HG02943 (cell line): ENCODE data around the gene TGDS.

Experiments used
- ATAC-seq: cut with Tn5 transposase; IDR thresholded peaks from one replicate; pipeline ENCODE4 v1.9.1; 2021; ENCODE audit warnings: mild to moderate bottlenecking, low read depth, moderate library complexity; ENCODE audit not compliant: unreplicated experiment

Gene TGDS

DNA sequence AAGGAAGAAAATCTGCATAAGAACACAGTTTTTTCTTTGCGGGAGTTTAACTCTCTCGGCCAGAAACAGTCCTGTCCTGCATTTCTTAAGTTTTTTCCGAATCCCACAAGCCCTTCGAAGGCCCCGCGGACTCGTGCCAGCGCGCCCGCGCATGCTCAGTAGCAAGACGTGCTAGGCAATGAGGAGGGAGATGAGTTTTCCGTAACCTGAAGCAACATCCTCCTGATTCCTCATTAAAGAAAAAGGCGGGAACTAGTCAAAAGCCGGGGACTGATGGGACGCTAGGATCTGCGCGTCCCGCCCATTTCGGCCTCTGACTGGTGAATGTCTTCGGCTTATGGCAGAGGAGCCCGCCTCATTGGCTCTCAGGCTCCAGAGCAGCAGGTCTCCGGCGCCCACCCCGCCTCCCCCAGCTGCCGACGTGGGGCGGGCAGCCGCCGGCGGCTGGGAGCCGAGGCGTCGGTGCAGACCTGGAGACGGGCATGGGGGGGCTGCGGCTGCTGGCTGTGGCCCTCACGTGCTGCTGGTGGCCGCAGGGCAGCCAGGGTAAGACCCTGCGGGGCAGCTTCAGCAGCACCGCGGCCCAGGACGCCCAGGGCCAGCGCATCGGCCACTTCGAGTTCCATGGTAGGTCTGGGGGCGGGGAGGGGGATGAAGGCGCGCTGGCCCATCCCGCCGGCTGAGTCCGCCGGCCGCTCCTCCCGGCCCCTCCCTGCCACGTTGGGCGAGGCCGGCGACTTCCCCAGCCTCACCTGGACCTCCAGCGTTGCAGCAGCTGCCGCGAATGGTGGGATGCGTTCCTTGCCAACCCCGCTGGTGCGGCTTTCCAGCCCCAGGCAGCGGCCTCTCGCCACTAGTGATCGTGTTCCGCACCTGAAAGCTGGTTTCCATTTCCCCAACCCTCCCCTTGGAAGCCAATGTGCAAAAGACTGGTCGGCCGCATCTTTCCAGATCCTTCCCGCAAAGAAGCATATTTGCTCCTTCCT, 5.8 kb upstream of the TGDS start, which contains the start of gene GPR180:
Gene GPR180, plus strand, starts transcription at position 412 of the 986 bp plus-strand sequence. Its CDS starts 71 bp downstream, at position 483.
- ATAC-seq = peak; percentile 100

DNA sequence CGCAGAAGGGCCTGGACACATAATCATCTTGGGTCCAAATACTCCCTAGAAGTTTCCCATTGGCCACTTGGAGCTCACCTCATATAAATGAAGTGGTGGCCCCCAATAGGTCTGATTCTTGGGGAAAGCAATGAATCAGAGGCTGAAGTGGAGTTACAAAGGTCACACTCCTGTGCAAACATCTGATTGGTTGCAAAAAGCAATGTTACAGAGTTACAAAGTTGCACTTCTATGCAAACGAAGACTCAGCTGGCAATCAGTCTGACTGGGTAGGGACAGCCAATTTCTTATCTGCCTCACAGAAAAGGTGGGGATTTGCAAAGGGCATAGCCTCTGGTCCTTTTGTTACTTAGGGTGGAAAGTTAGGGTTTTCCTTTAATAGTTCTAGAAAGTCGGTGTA, 3.9 kb upstream of the TGDS start:
- no peak for ATAC-seq

- no peak for ATAC-seq
These were observed 2.3 kb upstream of the TGDS start for GRCh38 chr13:94598281-94598680.

DNA sequence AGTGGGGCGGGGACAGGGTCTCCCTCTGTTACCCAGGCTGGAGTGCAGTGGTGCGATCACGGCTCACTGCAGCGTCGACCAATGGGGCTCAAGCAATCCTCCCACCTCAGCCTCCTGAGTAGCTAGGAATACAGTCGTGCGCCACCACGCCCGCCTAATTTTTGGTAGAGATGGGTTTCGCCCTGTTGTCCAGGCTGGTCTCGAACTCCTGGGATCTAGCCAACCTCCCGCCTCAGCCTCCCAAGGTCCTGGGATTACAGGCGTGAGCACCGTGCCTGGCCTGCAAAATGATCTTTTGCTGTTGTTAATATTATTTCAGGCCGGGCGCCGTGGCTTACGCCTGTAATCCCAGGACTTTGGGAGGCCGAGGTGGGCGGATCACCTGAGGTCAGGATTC, 621 bp upstream of the TGDS start:
- ATAC-seq = no peak

DNA sequence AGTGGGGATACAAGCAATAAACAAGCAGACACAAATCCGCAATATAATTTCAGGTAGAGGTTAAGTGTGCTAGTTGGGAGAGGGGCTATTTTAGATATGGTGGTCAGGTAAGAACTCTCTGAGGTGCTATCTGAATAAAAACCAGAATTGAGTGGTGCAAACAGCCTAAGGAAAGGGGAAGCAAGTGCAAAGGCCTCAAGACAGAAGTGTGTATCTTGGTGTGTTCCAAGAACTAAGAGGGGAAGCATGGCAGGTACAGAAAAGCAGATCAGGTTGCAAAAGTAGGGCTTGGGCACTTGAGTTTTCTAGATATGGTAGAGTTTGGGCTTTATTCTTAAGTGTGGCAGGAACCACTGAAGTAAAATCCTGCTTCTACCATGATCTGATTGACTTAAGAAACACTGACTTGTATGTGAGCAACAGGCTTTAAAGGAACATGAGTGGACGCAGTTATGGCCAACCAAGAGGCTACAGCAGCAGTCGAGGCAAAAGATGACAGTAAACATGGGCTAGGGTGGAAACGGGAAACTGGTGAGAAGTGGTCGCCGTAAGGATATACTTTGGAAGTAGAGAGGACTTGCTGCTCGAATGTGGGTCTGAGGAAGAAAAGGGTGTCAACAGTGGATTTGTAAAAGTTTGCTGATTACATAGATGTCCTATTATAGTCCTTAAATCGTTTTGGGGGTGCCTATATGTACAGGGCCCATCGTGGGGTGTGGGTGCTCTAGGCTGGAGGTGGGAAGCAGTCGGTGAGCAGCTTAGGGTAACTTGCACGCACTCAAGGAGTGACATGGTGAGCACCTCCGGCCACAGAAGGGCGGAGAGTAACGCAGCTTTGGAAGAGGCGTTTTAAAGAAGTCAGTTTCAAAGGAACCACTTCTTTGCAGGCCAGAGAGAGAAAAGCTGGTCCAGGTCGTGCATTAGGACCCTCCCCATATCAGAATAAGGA, 677 bp downstream of the TGDS start:
- ATAC-seq = peak; percentile 62

- ATAC-seq = no peak
These were observed 5.2 kb downstream of the TGDS start for GRCh38 chr13:94590744-94591143.

GRCh38 chr13:94588541-94588940, 7.4 kb downstream of the TGDS start:
- ATAC-seq = no peak

DNA sequence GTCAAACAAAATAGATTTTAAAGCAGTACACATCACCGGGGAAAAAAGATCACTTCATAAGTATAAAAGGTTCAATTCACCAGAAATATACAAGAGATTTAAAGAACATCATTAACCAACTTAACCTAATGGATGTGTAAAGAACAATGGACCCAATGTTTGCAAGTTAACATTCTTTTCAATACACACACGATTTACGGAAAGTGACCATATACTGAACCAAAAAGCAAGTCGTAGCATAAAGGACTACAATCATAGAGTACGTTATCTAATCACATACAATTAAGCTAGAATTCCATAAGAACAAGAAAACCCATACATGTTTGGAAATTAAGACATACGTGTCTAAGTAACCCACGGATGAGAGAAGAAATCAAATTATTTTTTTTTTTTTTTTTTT, 9.6 kb downstream of the TGDS start:
- ATAC-seq = no peak

- no peak for ATAC-seq
These were observed 10.3 kb downstream of the TGDS start for GRCh38 chr13:94585543-94586101.

DNA sequence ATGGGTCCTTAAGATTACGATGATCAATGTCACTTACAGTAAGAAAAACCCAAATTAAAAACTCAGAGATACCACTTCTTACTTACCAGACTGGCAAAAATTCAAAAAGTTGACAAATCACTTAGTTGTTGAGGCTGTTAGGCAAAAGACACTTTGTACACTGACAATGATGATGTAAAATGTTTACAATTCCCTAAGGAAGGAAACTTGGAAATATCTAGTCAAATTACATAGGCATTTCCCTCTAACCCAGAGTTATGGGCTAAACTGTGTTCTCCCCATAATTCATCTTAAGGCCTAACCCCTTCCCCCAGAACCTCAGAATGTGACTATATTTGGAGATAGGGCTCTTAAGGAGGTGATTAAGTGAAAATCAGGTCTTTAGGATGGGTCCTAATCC, 12.0 kb downstream of the TGDS start:
- no peak for ATAC-seq

DNA sequence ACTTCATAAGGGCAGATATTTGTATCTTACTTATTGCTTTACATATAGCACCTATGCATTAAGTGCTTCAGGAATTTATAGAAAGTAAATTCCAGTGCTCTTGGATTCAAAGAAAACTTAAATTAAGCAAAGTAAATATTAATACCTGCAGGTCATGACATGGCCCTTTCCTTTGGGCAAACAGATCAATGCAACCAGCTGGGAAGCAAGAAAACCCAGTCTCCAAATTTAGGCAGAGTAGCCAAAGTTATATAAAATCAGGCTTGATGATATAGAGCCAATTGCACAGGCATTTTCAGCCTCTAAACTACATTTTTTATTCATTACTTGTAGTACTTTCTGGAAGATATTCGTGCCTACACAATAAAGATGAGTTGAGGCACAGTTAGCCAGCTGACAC, 16.9 kb downstream of the TGDS start:
- ATAC-seq = no peak

DNA sequence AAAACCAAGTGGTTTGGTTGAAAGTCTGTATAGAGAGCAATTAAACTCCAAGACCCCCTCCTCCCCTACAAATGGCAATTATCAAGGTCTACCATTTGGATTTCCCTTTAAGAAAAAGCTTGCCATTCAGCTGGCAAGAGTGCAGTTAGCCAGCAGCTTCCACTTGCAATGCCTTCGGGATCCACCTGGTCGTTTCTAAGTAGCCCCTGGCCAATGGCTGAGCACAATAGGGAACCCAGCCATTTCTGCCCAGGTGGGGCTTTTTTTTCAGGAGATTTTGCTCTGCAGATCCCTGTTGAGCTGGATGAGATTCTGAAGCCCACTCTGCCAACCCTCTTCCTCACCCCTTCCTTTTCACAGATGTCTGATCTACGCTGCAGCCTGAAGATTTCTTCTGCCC, 26.3 kb downstream of the TGDS start:
- no peak for ATAC-seq

GRCh38 chr13:94568443-94568842, 27.5 kb downstream of the TGDS start:
- ATAC-seq = no peak

GRCh38 chr13:94567581-94567980, 28.4 kb downstream of the TGDS start:
- no peak for ATAC-seq

- no peak for ATAC-seq
These were observed 34.8 kb downstream of the TGDS start for GRCh38 chr13:94561126-94561525.

DNA sequence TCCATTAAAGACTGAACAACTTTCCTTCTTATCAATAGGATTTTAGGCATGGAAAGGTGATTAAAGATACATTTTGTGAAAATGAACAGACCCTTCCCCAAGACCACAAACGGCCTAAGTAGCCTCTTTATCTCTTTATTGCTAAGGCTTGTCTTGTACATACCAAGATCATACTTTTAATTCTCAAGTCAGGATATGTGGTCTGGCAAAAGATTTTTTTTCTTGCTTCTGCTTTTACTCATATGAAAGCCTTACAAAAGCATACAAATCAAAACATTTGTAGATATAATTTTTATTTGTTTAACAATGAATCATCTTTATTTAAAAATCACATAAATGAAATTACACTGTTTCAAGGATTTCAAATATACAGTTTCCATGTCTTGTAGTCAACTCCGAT, 35.8 kb downstream of the TGDS start:
- no peak for ATAC-seq

DNA sequence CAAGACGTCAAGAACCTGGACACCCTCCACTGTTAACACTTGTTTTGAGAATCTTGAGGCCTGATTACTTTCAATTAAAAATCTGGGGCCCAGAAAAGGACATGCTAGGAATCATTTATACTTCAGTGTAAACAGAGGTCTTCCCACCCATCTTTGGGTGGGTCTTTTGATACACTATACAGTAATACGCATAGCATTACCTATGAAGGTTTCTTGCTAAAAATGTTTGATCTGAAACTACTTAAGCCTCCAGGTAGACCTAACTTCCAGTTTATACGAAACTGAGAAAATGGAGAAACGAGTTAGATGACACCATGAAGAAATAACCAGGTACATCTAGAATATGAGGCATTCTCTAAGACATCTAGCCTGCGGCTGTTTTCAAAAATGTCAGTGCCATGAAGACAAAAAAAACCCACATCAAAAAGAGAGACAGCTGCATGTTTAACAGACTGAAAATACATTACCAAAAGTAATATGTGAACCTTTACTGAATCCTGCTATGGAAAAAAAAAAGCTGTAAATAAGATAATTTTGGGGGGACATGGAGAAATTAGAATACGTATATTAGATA, 36.6 kb downstream of the TGDS start:
- ATAC-seq = no peak

- ATAC-seq = no peak
These were observed 37.2 kb downstream of the TGDS start for GRCh38 chr13:94558716-94559115.

DNA sequence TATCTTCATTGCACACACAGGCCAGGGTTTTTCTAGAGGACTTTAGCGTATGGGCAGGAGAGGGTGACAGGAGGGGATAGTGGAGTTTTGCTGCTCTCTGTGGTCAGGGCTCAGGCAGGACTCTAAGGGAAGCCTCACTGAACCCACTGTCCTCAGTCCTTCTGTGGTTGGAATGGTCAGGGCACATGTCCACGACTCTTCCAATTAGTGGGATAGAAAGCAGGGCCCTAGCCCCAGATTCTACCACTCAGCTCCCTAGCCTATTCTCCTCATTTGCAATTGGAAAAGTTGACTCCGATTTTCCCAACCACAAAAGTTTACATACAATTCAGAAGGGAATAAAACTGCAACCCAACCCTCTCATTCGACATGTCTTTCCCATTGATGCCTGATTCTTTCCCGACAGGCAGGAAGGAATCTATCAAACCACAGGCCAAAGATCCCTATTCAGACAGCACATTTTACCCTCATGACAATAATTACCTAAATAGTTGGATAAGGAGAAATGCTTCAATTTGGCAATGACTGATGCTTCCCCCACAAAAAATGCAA, 38.2 kb downstream of the TGDS start:
- no peak for ATAC-seq

GRCh38 chr13:94556621-94557020, 39.3 kb downstream of the TGDS start:
- ATAC-seq = no peak
